HEK293T (cell line): Measurements from ENCODE around the gene SURF1.
"Not testable (repeated sequence)": the region's sequence is repeated elsewhere in the genome, so short reads cannot be mapped to it uniquely, and the experiment has no call there.

Experiments
- CTCF ChIA-PET: fragments of 350-600 bp; formaldehyde crosslinking; extraction: SDS; loops from one replicate; lab custom pipeline; 2021; ENCODE audit warnings: antibody characterized with exemption, inconsistent platforms; lab: Yijun Ruan, JAX
- POLR2A ChIA-PET: fragments of 350-600 bp; formaldehyde crosslinking; extraction: SDS; loops from one replicate; lab custom pipeline; 2020; ENCODE audit warnings: antibody characterized with exemption, inconsistent platforms; lab: Yijun Ruan, JAX
- DNase-seq: peaks from one replicate; pipeline ENCODE4 v3.0.0; 2012; ENCODE audit warnings: mixed read lengths; ENCODE audit errors: extremely low spot score
- ARNT ChIP-seq: fragments of 450-650 bp; IDR thresholded peaks from 2 replicates; pipeline ENCODE4 v1.6.1; 2017; ENCODE audit warnings: mild to moderate bottlenecking
- BHLHE40 ChIP-seq: fragments of 450-650 bp; IDR thresholded peaks from 2 replicates; pipeline ENCODE4 v1.6.1; 2016; ENCODE audit warnings: mild to moderate bottlenecking, moderate library complexity, borderline replicate concordance
- CTBP1 ChIP-seq: fragments of 450-650 bp; IDR thresholded peaks from 2 replicates; pipeline ENCODE4 v1.6.1; 2016; ENCODE audit warnings: borderline replicate concordance
- ELF4 ChIP-seq: fragments of 450-650 bp; IDR thresholded peaks from 2 replicates; pipeline ENCODE4 v1.6.1; 2017; ENCODE audit warnings: antibody characterized with exemption
- FOXA1 ChIP-seq: fragments of 450-650 bp; IDR thresholded peaks from 2 replicates; pipeline ENCODE4 v1.6.1; 2016; ENCODE audit warnings: mild to moderate bottlenecking
- FOXK2 ChIP-seq: fragments of 450-650 bp; IDR thresholded peaks from 2 replicates; pipeline ENCODE4 v1.6.1; 2016; ENCODE audit warnings: mild to moderate bottlenecking
- FOXM1 ChIP-seq: fragments of 450-650 bp; IDR thresholded peaks from 2 replicates; pipeline ENCODE4 v1.6.1; 2017; ENCODE audit warnings: mild to moderate bottlenecking, borderline replicate concordance
- HDGF ChIP-seq: fragments of 450-650 bp; IDR thresholded peaks from 2 replicates; pipeline ENCODE4 v1.6.1; 2017; ENCODE audit warnings: antibody characterized with exemption, borderline replicate concordance
- L3MBTL2 ChIP-seq: fragments of 450-650 bp; conservative IDR thresholded peaks from 2 replicates; pipeline ENCODE4 v1.6.1; 2016; ENCODE audit warnings: mild to moderate bottlenecking
- LEF1 ChIP-seq: fragments of 450-650 bp; IDR thresholded peaks from 2 replicates; pipeline ENCODE4 v1.6.1; 2017; ENCODE audit warnings: mild to moderate bottlenecking, borderline replicate concordance
- NFRKB ChIP-seq: fragments of 450-650 bp; IDR thresholded peaks from 2 replicates; pipeline ENCODE4 v1.6.1; 2016; ENCODE audit warnings: mild to moderate bottlenecking, moderate library complexity
- PKNOX1 ChIP-seq: fragments of 450-650 bp; IDR thresholded peaks from 2 replicates; pipeline ENCODE4 v1.6.1; 2016
- SP1 ChIP-seq: fragments of 450-650 bp; IDR thresholded peaks from 2 replicates; pipeline ENCODE4 v1.6.1; 2017
- SUZ12 ChIP-seq: fragments of 450-650 bp; IDR thresholded peaks from 2 replicates; pipeline ENCODE4 v1.6.1; 2016; ENCODE audit warnings: mild to moderate bottlenecking
- TARDBP ChIP-seq: fragments of 450-650 bp; IDR thresholded peaks from 2 replicates; pipeline ENCODE4 v1.6.1; 2016
- ZNF384 ChIP-seq: fragments of 450-650 bp; IDR thresholded peaks from 2 replicates; pipeline ENCODE4 v1.6.1; 2016

The SURF1 gene

GRCh38 chr9:133393399-133393798 lies 37.1 kb upstream of the SURF1 start:
- no peak for TF ChIP-seq LEF1
- ChIA-PET CTCF (no interaction called here), POLR2A (no interaction called here)
- no peak for DNase-seq

- DNase-seq: not testable (repeated sequence)
These were observed 36.0 kb upstream of the SURF1 start for GRCh38 chr9:133392308-133392707.

GRCh38 chr9:133391449-133391848 lies 35.2 kb upstream of the SURF1 start:
- DNase-seq, POLR2A ChIA-PET, CTCF ChIA-PET: not testable (repeated sequence)

More at GRCh38 chr9:133392308-133392707, 36.0 kb upstream of the SURF1 start:
- CTCF ChIA-PET, POLR2A ChIA-PET: not testable (repeated sequence)

GRCh38 chr9:133390713-133391112 lies 34.4 kb upstream of the SURF1 start:
- TF ChIP-seq TARDBP: no peak
- TF ChIP-seq ZNF384: no peak
- TF ChIP-seq PKNOX1: no peak
- TF ChIP-seq ARNT: no peak
- no peak for TF ChIP-seq HDGF
- no peak for TF ChIP-seq FOXM1
- no peak for TF ChIP-seq SP1
- no peak for TF ChIP-seq LEF1
- TF ChIP-seq SUZ12: no peak
- TF ChIP-seq FOXK2: no peak
- no peak for TF ChIP-seq FOXA1
- no peak for TF ChIP-seq L3MBTL2
- TF ChIP-seq BHLHE40: no peak
- no peak for TF ChIP-seq NFRKB
- TF ChIP-seq CTBP1: no peak
- ChIA-PET CTCF (no interaction called here), POLR2A (no interaction called here)
- DNase-seq: no peak

GRCh38 chr9:133389562-133389961 lies 33.3 kb upstream of the SURF1 start:
- DNase-seq: no peak
- ChIA-PET CTCF (no interaction called here), POLR2A (no interaction called here)
- TF ChIP-seq HDGF: no peak
- no peak for TF ChIP-seq ARNT
- TF ChIP-seq CTBP1: no peak
- TF ChIP-seq PKNOX1: no peak
- TF ChIP-seq FOXK2: no peak
- no peak for TF ChIP-seq SP1
- no peak for TF ChIP-seq FOXA1
- no peak for TF ChIP-seq NFRKB
- no peak for TF ChIP-seq L3MBTL2
- no peak for TF ChIP-seq LEF1
- no peak for TF ChIP-seq BHLHE40
- no peak for TF ChIP-seq SUZ12
- TF ChIP-seq TARDBP: no peak
- no peak for TF ChIP-seq FOXM1
- no peak for TF ChIP-seq ZNF384
- no peak for TF ChIP-seq ELF4

- ChIA-PET POLR2A (no interaction called here), CTCF (no interaction called here)
- TF ChIP-seq HDGF: no peak
- no peak for TF ChIP-seq ZNF384
- no peak for TF ChIP-seq L3MBTL2
- no peak for TF ChIP-seq SP1
- no peak for TF ChIP-seq CTBP1
- TF ChIP-seq ARNT: no peak
- TF ChIP-seq ELF4: no peak
- no peak for TF ChIP-seq FOXM1
- DNase-seq: no peak
These were observed 32.8 kb upstream of the SURF1 start for GRCh38 chr9:133389025-133389557.

- TF ChIP-seq FOXM1: no peak
- no peak for TF ChIP-seq HDGF
- TF ChIP-seq PKNOX1: no peak
- TF ChIP-seq L3MBTL2: no peak
- TF ChIP-seq TARDBP: no peak
- TF ChIP-seq ZNF384: no peak
- no peak for TF ChIP-seq NFRKB
- TF ChIP-seq ELF4: no peak
- TF ChIP-seq FOXA1: no peak
- TF ChIP-seq BHLHE40: no peak
- TF ChIP-seq SUZ12: no peak
- TF ChIP-seq ARNT: no peak
- TF ChIP-seq FOXK2: no peak
- ChIA-PET POLR2A (interaction anchor here (1.2 kb wide), 1 partner anchor 40 kb away, joined by 3 read pairs; the partner anchor contains the start of genes MED22 and RPL7A), CTCF (no interaction called here)
- DNase-seq: no peak
These were observed 31.4 kb upstream of the SURF1 start for GRCh38 chr9:133387680-133388079.
